K562 (cell line): ENCODE results near the gene VGLL1. TPM values are rescaled to one million over a fixed set of nuclear protein-coding genes. Genes with fewer than 3 reads are reported as not detected.

Experiments used
- ATAC-seq: fragments of 200-7000 bp; cut with Tn5 transposase; 3 replicates; pipeline ENCODE4 v1.9.1; 2020; ENCODE audit warnings: moderate library complexity
- BruUV-seq: library from RNA; stranded (reverse); fragments of 400-500 nt; replicated peaks from 2 replicates; lab custom pipeline; 2021; lab: Mats Ljungman, UMichigan
- CTCF ChIA-PET: fragments of 300-600 bp; formaldehyde crosslinking; extraction: SDS; loops from one replicate; lab custom pipeline; 2021; ENCODE audit warnings: low intra/inter-chr PET ratio; lab: Yijun Ruan, JAX
- POLR2A ChIA-PET: fragments of 300-600, 350-650 bp; sonication (Branson Sonifier 250); formaldehyde crosslinking; extraction: SDS; loops from one replicate; lab custom pipeline; 2021; ENCODE audit warnings: antibody characterized with exemption, inconsistent platforms; lab: Yijun Ruan, JAX
- DNase-seq, 4 experiments: peaks; one replicate each; pipeline versions ENCODE4 v3.0.0 to v3.0.0-alpha.2; 2011 to 2018; ENCODE audit warnings: low spot score in 3 of 4, mixed read lengths in 3 of 4; ENCODE audit errors: extremely low read depth in 1 of 4
- FAIRE-seq: peaks from 2 replicates; lab custom pipeline; 2011; peaks lifted over from hg19 to GRCh38; lab: Jason Lieb, UNC
- H2AFZ ChIP-seq: 2 replicates; pipeline ENCODE4 v1.6.0; 2011; ENCODE audit warnings: low read depth, low read length, control low read depth, inconsistent platforms
- H3K27ac ChIP-seq: fragments of 200-600 bp; 3 replicates; pipeline ENCODE4 v1.8.0; 2011; ENCODE audit warnings: low read depth, mild to moderate bottlenecking, control low read depth, inconsistent platforms, low read length, moderate library complexity, mixed read lengths; ENCODE audit errors: extremely low read depth
- H3K27me3 ChIP-seq, 2 experiments: fragments of 300-600 bp in 1 of 2; 2 replicates in 1 of 2; 3 replicates in 1 of 2; pipeline versions ENCODE4 v1.6.0 to v1.8.0; 2011; ENCODE audit warnings: inconsistent platforms in 2 of 2, low read length in 2 of 2, mild to moderate bottlenecking in 1 of 2, mixed read lengths in 1 of 2, moderate library complexity in 1 of 2; ENCODE audit not compliant: control insufficient read depth in 2 of 2, insufficient read depth in 2 of 2
- H3K36me3 ChIP-seq: fragments of 300-600 bp; 3 replicates; pipeline ENCODE4 v1.8.0; 2011; ENCODE audit warnings: mild to moderate bottlenecking, low read length, inconsistent platforms; ENCODE audit not compliant: control insufficient read depth, insufficient read depth
- H3K4me1 ChIP-seq, 2 experiments: fragments of 200-600 bp in 1 of 2; replicated peaks in 1 of 2; 2 replicates in 1 of 2; 3 replicates in 1 of 2; pipeline versions ENCODE4 v1.5.1 to v1.8.0; 2011; ENCODE audit warnings: inconsistent platforms in 2 of 2, low read length in 2 of 2, mild to moderate bottlenecking in 1 of 2, mixed read lengths in 1 of 2, moderate library complexity in 1 of 2; ENCODE audit not compliant: control insufficient read depth in 2 of 2, insufficient read depth in 2 of 2
- H3K4me2 ChIP-seq: 2 replicates; pipeline ENCODE4 v1.6.1; 2011; ENCODE audit warnings: low read length, control low read depth, inconsistent platforms, mixed read lengths; ENCODE audit not compliant: insufficient read depth
- H3K4me3 ChIP-seq: fragments of 200-600 bp; sonication (generic), shearing (Covaris generic); 2 replicates; pipeline ENCODE4 v1.5.1; 2016; ENCODE audit warnings: control low read depth, inconsistent platforms
- H3K79me2 ChIP-seq: fragments of 200-600 bp; 3 replicates; pipeline ENCODE4 v1.8.0; 2011; ENCODE audit warnings: low read length, inconsistent platforms; ENCODE audit not compliant: control insufficient read depth, insufficient read depth
- H3K9ac ChIP-seq, 2 experiments: 2 replicates each; pipeline versions ENCODE4 v1.6.0 to v1.6.1; 2011; ENCODE audit warnings: low read depth in 2 of 2, low read length in 2 of 2, control low read depth in 1 of 2, inconsistent platforms in 1 of 2, mild to moderate bottlenecking in 1 of 2, mixed read lengths in 1 of 2; ENCODE audit not compliant: insufficient read depth in 1 of 2
- H3K9me1 ChIP-seq: one replicate; pipeline ENCODE4 v1.6.0; 2011; ENCODE audit warnings: inconsistent platforms, mild to moderate bottlenecking, low read length, moderate library complexity; ENCODE audit not compliant: control insufficient read depth, insufficient read depth
- H3K9me3 ChIP-seq: replicated peaks from 2 replicates; pipeline ENCODE4 v1.5.1; 2011; ENCODE audit warnings: low read depth, low read length, inconsistent platforms; ENCODE audit not compliant: control insufficient read depth, insufficient read depth
- H4K20me1 ChIP-seq: replicated peaks from 2 replicates; pipeline ENCODE4 v1.6.1; 2011; ENCODE audit warnings: low read length, inconsistent platforms, mixed read lengths; ENCODE audit not compliant: control insufficient read depth, insufficient read depth
- CTBP1 ChIP-seq: fragments of 450-650 bp; IDR thresholded peaks from 2 replicates; pipeline ENCODE4 v1.6.1; 2016; ENCODE audit warnings: borderline replicate concordance
- ETV1 ChIP-seq: fragments of 450-650 bp; conservative IDR thresholded peaks from 2 replicates; pipeline ENCODE4 v1.6.1; 2016; ENCODE audit warnings: missing genetic modification characterization, control low read depth, low read depth, missing compliant biosample characterization
- JUND ChIP-seq, 2 experiments: IDR thresholded peaks; 2 replicates in 1 of 2; 3 replicates in 1 of 2; pipeline ENCODE4 v1.6.1; 2011; ENCODE audit warnings: borderline replicate concordance in 2 of 2, low read depth in 2 of 2, low read length in 2 of 2, improper control_type of control experiment in 1 of 2, missing biosample characterization in 1 of 2, missing genetic modification characterization in 1 of 2, missing genetic modification reagents in 1 of 2
- ZNF133 ChIP-seq: fragments of 250-450 bp; sonication (Bioruptor Pico); IDR thresholded peaks from 2 replicates; pipeline ENCODE4 v1.4.0; 2020; ENCODE audit warnings: mild to moderate bottlenecking
- ZNF644 ChIP-seq: fragments of 200-800 bp; sonication (Bioruptor generic); IDR thresholded peaks from 2 replicates; pipeline ENCODE4 v1.6.1; 2016; ENCODE audit warnings: low read depth, missing genetic modification characterization, missing compliant biosample characterization
- WGBS: fragments of 100-300 bp; shearing (Covaris generic); methylation state at CpG from one replicate; pipeline ENCODE4 v1.1.6; 2016; ENCODE audit warnings: low coverage, mixed read lengths; ENCODE audit not compliant: insufficient coverage; ENCODE audit errors: missing lambda C conversion rate; 5-methylcytosine and 5-hydroxymethylcytosine counted together
- in situ Hi-C: fragments of 300-500 bp; cut with MboI; formaldehyde crosslinking; loops from 4 replicates; pipeline ENCODE4 v1.15.0; 2018; ENCODE audit warnings: inconsistent platforms, mixed read lengths
- intact Hi-C: fragments of 100-400 bp; cut with micrococcal nuclease; formaldehyde crosslinking; loops from 2 replicates; pipeline ENCODE4 v1.14.2; 2022
- polyA plus RNA-seq, 8 experiments: library from polyadenylated mRNA; depleted of rRNA in 4 of 8; stranded (reverse) in 5 of 8; unstranded in 3 of 8; fragments of >200 nt; fragmentation: Nextera tagmentation in 2 of 8; fragmentation: Illumina TruSeq in 1 of 8; extraction: Ambion mirVana in 2 of 8; extraction: Trizol in 1 of 8; gene quantifications; 2 replicates each; pipeline versions ENCODE4 v1.2.1 to v1.2.3, GENCODE V29; 2011 to 2014; ENCODE audit warnings: inconsistent platforms in 1 of 8, missing spikeins in 1 of 8
- total RNA-seq, 7 experiments: library from RNA; depleted of rRNA in 6 of 7; stranded (reverse); fragments of >200 nt in 6 of 7; fragmentation: Illumina TruSeq in 2 of 7; extraction: Trizol in 2 of 7; gene quantifications; 2 replicates each; pipeline versions ENCODE4 v1.2.1 to v1.2.3, GENCODE V29; 2011 to 2021; ENCODE audit warnings: low replicate concordance in 1 of 7
- TF ChIP-seq, protein P1 (sequence below), 2 experiments: fragments of 250-450 bp in 1 of 2; fragments of 450-650 bp in 1 of 2; sonication (Bioruptor Pico) in 1 of 2; IDR thresholded peaks; 2 replicates each; pipeline versions ENCODE4 v1.6.1 to v1.8.0; 2016 to 2021; ENCODE audit warnings: mild to moderate bottlenecking in 2 of 2, moderate library complexity in 2 of 2, missing compliant biosample characterization in 1 of 2, missing genetic modification characterization in 1 of 2
- TF ChIP-seq, protein P2 (sequence below): fragments of 450-650 bp; IDR thresholded peaks from 2 replicates; pipeline ENCODE4 v1.6.1; 2016
- TF ChIP-seq, protein P3 (sequence below), 2 experiments: IDR thresholded peaks in 1 of 2; conservative IDR thresholded peaks in 1 of 2; 2 replicates each; pipeline ENCODE4 v1.6.1; 2016; ENCODE audit warnings: low read depth in 2 of 2, mild to moderate bottlenecking in 1 of 2, missing compliant biosample characterization in 1 of 2, missing genetic modification characterization in 1 of 2, moderate library complexity in 1 of 2

Gene VGLL1
- total and polyA plus RNA-seq, 9 of the 15 experiments (the other 6 are each of a cell fraction or from before 2014, with no cell fraction given): not detected

DNA sequence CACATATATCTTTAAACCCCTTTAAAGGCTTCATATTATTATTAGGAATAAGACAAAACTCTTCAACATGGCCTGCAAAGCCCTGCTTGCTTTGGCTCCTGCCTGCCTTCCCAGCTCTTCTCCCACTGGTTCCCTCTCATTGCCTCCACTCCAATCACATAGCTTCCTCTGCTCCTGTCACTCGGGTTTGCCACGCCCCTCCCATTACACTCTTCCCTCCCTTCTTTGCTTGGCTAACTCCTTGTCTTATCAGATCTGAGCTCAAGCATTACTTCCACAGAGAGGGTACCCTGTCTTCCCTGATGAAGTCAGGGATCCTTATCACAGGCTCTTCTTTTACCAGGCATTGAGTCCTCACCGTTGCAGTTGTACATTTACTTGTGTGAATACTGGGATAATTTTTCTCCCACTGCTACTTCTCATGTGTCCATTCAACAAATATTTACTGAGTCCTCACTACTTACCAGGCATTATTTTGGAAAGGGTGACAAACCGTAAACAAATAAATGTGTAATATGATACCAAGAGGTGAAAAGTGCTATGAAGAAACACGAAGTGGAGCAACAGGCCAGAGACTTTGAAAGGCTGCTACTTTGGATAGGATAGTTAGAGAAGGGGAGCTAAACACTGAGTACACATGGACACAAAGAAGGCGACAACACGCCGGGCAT lies 3.2 kb upstream of the VGLL1 start:
- peak; percentile 40; the same call in 1 of the 2 replicates for TF ChIP-seq ZNF644
- peak; percentile 29; the same call in 1 of the 2 replicates for TF ChIP-seq CTBP1
- TF ChIP-seq, protein P1, sequence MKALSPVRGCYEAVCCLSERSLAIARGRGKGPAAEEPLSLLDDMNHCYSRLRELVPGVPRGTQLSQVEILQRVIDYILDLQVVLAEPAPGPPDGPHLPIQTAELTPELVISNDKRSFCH (CRISPR knock-in tag; IDR thresholded peaks at IDR 0.05): no peak
- TF ChIP-seq, protein P1 (tag; IDR thresholded peaks at IDR 0.05): no peak
- no peak for TF ChIP-seq JUND (IDR thresholded peaks at IDR 0.05; ENCODE audit: borderline replicate concordance, low read depth, low read length)
- peak; percentile 31; the same call in 1 of the 3 replicates for TF ChIP-seq JUND (tag; IDR thresholded peaks at IDR 0.05; ENCODE audit: borderline replicate concordance, low read depth, low read length)
- TF ChIP-seq, protein P2, sequence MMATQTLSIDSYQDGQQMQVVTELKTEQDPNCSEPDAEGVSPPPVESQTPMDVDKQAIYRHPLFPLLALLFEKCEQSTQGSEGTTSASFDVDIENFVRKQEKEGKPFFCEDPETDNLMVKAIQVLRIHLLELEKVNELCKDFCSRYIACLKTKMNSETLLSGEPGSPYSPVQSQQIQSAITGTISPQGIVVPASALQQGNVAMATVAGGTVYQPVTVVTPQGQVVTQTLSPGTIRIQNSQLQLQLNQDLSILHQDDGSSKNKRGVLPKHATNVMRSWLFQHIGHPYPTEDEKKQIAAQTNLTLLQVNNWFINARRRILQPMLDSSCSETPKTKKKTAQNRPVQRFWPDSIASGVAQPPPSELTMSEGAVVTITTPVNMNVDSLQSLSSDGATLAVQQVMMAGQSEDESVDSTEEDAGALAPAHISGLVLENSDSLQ: peak; percentile 89
- TF ChIP-seq, protein P3, sequence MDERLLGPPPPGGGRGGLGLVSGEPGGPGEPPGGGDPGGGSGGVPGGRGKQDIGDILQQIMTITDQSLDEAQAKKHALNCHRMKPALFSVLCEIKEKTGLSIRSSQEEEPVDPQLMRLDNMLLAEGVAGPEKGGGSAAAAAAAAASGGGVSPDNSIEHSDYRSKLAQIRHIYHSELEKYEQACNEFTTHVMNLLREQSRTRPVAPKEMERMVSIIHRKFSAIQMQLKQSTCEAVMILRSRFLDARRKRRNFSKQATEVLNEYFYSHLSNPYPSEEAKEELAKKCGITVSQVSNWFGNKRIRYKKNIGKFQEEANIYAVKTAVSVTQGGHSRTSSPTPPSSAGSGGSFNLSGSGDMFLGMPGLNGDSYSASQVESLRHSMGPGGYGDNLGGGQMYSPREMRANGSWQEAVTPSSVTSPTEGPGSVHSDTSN (CRISPR knock-in tag; IDR thresholded peaks at IDR 0.05; ENCODE audit: low read depth): no peak
- TF ChIP-seq, protein P3 (tag; conservative IDR thresholded peaks at IDR 0.05; ENCODE audit: low read depth): peak; percentile 39; the same call in 1 of the 2 replicates
- TF ChIP-seq ETV1 (tag): 0 out of 2 replicates have a peak, but pooled peaks have one; percentile 15
- TF ChIP-seq ZNF133: no peak
- TF ChIP-seq, all 486 proteins: peak for 6
- Histone ChIP-seq H3K4me3 (no peak overlapping the region), H2AFZ (peak overlapping the region; percentile 68; the same call in 1 of the 2 replicates), H3K9ac (no peak overlapping the region), H3K27me3 (no peaks in the 10 kb centered on the region), H3K27ac (no peak overlapping the region), H4K20me1 (no peaks in the 10 kb centered on the region), H3K4me1 (peaks cover 0 to 8% of the 10 kb centered on the region in 2 experiments; a peak in 2 of 5 replicates), H3K9me1 (no peaks in the 10 kb centered on the region), H3K79me2 (no peaks in the 10 kb centered on the region), H3K9me3 (no peaks in the 10 kb centered on the region; the same call in 1 of the 2 replicates), H3K4me2 (no peak overlapping the region), H3K36me3 (no peaks in the 10 kb centered on the region)
- POLR2A ChIA-PET: interaction anchor here (0.5 to 1.0 kb wide), 4 partner anchors 10 to 484 kb away, joined by 3 read pairs; no protein-coding TSS in a partner anchor
- CTCF ChIA-PET: no interaction called here
- in situ Hi-C loops (no loop called here), intact Hi-C loops (no loop called here)
- no TSS peak for BruUV-seq
- whole genome bisulfite sequencing: 14% methylated on average over 6 of the region's 8 CpGs
- FAIRE-seq (no peak), DNase-seq (peak; percentile 29 to 64 (median 42)), ATAC-seq (peak; percentile 87)
